Measurements from ENCODE around the gene MYMX.
A peak's percentile ranks its signal among the peaks of the same experiment; 100 is the strongest.

MYMX gene

DNA sequence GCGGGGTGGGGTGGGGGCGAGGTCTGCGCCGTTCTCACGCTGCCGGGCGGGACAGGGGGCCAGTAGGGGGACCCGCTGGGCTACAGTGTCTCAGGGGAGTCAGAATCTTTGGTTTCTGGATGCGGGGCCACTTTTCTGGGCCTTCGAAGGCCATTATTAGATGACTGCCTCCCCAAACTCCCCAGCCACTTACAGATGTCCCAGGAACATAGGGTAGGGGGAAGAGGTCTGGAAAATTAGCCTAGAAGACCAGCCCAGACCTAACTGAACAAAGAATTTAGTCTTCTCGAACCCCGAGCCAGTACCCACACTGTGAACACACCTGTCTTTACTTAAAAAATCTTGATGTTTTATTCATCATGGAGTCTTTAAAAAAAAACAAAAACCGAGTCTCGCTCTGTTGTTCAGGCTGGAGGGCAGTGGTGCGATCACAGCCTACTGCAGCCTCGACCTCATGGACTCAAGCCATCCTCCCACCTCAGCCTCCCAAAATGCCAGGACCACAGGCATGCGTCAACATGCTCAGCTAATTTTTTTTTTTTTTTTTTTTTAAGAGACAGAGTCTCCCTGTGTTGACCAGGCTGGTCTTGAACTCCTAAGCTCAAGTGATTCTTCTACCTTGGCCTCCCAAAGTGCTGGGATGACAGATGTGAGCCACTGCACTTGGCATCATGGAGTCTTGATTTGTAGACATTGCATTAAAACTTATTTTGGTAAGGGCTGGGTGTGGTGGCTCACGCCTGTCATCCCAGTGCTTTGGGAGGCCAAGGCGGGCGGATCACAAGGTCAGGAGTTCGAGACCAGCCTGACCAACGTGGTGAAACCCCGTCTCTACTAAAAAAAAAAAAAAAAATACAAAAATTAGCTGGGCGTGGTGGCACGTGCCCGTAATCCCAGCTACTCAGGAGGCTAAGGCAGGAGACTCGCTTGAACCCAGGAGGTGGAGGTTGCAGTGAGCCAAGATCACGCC, 3.4 kb downstream of the MYMX start:
- no peak for DNase-seq (ENCODE audit: low spot score)
- Mint-ChIP-seq H3K27ac (no peak overlapping the region), H3K4me3 (no peak overlapping the region), H3K27me3 (ENCODE audit: low read depth) (peaks cover 6% of the 10 kb centered on the region), H3K36me3 (ENCODE audit: low read depth) (no peaks in the 10 kb centered on the region), H3K4me1 (ENCODE audit: low read depth) (peaks cover 32% of the 10 kb centered on the region), H3K9me3 (no peaks in the 10 kb centered on the region)

GRCh38 chr6:44220913-44221290, 4.2 kb downstream of the MYMX start:
- DNase-seq (ENCODE audit: low spot score) = no peak
- Mint-ChIP-seq H3K27ac (peak overlapping the region; percentile 38), H3K9me3 (no peaks in the 10 kb centered on the region), H3K4me3 (no peak overlapping the region), H3K27me3 (ENCODE audit: low read depth) (peaks cover 6% of the 10 kb centered on the region), H3K36me3 (ENCODE audit: low read depth) (no peaks in the 10 kb centered on the region), H3K4me1 (ENCODE audit: low read depth) (peaks cover 36% of the 10 kb centered on the region)

- H3K9me3 Mint-ChIP-seq = no peaks in the 10 kb centered on the region
- H3K27me3 Mint-ChIP-seq (ENCODE audit: low read depth) = peaks cover 6% of the 10 kb centered on the region
- peak overlapping the region; percentile 12 for H3K4me3 Mint-ChIP-seq
- peaks cover 36% of the 10 kb centered on the region for H3K4me1 Mint-ChIP-seq (ENCODE audit: low read depth)
- peak; percentile 77 for DNase-seq (ENCODE audit: low spot score)
- no peaks in the 10 kb centered on the region for H3K36me3 Mint-ChIP-seq (ENCODE audit: low read depth)
- H3K27ac Mint-ChIP-seq = peak overlapping the region; percentile 38
These were observed 4.7 kb downstream of the MYMX start for GRCh38 chr6:44221291-44221960.

DNA sequence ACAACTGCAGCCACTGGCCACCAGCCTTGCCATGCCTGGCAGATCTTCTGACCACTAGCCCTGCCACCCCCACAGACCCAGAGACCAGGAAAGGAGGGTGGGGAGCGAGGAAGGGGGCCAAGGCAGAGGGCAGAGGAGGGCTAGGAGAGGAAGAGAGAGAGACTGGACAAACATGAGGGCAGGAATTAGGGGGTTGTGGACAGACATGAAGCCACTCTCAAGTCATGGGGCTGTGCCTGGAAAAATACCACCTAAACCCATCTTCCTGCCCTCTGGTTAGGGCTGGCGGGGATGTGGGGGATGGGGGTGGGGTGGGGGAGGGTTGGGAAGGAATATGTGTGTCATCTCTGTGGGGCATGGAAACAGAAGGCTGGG, 5.2 kb downstream of the MYMX start:
- DNase-seq (ENCODE audit: low spot score) = no peak
- Mint-ChIP-seq H3K4me3 (peak overlapping the region; percentile 12), H3K4me1 (ENCODE audit: low read depth) (peaks cover 36% of the 10 kb centered on the region), H3K27ac (no peak overlapping the region), H3K36me3 (ENCODE audit: low read depth) (no peaks in the 10 kb centered on the region), H3K9me3 (no peaks in the 10 kb centered on the region), H3K27me3 (ENCODE audit: low read depth) (peaks cover 6% of the 10 kb centered on the region)

GRCh38 chr6:44222486-44223318, 6.0 kb downstream of the MYMX start:
- peak overlapping the region; percentile 82 for H3K4me3 Mint-ChIP-seq
- H3K27me3 Mint-ChIP-seq (ENCODE audit: low read depth) = peaks cover 6% of the 10 kb centered on the region
- H3K27ac Mint-ChIP-seq = peak overlapping the region; percentile 77
- H3K4me1 Mint-ChIP-seq (ENCODE audit: low read depth) = peaks cover 36% of the 10 kb centered on the region
- H3K36me3 Mint-ChIP-seq (ENCODE audit: low read depth) = no peaks in the 10 kb centered on the region
- no peaks in the 10 kb centered on the region for H3K9me3 Mint-ChIP-seq
- no peak for DNase-seq (ENCODE audit: low spot score)

DNA sequence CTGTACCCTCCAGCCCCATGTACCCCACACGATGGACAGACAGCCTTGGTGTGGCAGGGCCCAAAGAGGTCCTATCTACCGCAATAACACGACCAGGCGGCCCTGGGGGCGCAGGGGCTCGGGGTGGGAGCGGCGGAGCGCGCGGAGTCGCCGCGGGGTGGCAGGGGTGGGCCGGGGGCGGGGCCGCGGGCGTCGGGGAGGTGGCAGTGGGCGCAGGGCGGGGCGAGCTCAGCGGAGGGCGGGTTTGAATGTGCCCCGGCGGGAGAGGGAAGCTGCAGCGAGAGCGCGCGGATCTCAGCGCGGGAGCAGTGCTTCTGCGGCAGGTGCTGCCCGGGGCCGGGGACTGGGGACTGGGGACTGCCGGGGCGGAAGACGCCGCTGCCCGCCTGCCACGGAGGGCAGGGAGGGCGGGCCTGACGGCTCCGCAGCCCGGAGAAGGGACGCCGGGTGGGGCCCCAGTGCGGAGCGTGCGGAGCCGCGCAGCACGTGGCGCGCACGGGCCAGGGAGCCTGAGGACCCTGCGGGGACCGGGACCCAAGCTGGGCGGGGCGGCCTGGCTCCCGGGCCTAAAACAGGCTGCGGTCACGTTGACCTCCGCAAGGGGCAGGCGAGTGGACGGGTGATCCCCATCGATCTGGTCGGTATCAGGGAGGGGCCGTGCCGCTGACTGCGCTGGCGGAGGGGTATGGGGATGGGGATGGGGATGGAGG, 6.7 kb downstream of the MYMX start, which contains the start of gene SLC29A1:
Gene SLC29A1 (plus strand): TSS at position 277 of the 710 bp plus-strand sequence. CDS start 3,719 bp downstream, outside the sequence.
- Mint-ChIP-seq H3K4me1 (ENCODE audit: low read depth) (peaks cover 31% of the 10 kb centered on the region), H3K27me3 (ENCODE audit: low read depth) (peaks cover under 1% of the 10 kb centered on the region), H3K27ac (peak within 1 kb of the TSS; percentile 77), H3K9me3 (no peaks in the 10 kb centered on the region), H3K4me3 (peak within 1 kb of the TSS; percentile 86), H3K36me3 (ENCODE audit: low read depth) (no peaks in the 10 kb centered on the region)
- peak; percentile 77 for DNase-seq (ENCODE audit: low spot score)

GRCh38 chr6:44224029-44224964, 7.6 kb downstream of the MYMX start:
- H3K27me3 Mint-ChIP-seq (ENCODE audit: low read depth) = no peaks in the 10 kb centered on the region
- H3K36me3 Mint-ChIP-seq (ENCODE audit: low read depth) = no peaks in the 10 kb centered on the region
- H3K9me3 Mint-ChIP-seq = no peaks in the 10 kb centered on the region
- H3K4me1 Mint-ChIP-seq (ENCODE audit: low read depth) = peaks cover 28% of the 10 kb centered on the region
- peak overlapping the region; percentile 86 for H3K4me3 Mint-ChIP-seq
- peak overlapping the region; percentile 60 for H3K27ac Mint-ChIP-seq
- DNase-seq (ENCODE audit: low spot score) = no peak

DNA sequence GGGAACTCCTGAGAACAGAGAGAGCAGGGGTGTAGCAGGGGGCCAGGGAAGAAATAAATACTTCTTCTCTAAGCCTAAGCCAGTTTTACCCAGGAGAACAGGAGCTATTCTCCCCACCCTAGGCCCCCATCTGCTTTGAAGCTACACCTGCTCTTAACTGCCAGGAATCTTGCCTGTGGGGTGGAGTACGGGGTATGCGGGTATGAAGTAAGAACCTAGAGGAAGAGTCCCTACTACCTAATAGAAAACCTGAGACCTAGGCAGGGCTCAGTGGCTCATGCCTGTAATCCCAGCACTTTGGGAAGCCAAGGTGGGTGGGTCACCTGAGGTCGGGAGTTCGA, 8.2 kb downstream of the MYMX start:
- H3K4me1 Mint-ChIP-seq (ENCODE audit: low read depth) = peaks cover 26% of the 10 kb centered on the region
- H3K9me3 Mint-ChIP-seq = no peaks in the 10 kb centered on the region
- H3K27ac Mint-ChIP-seq = no peak overlapping the region
- H3K27me3 Mint-ChIP-seq (ENCODE audit: low read depth) = no peaks in the 10 kb centered on the region
- H3K36me3 Mint-ChIP-seq (ENCODE audit: low read depth) = peaks cover 3% of the 10 kb centered on the region
- peak overlapping the region; percentile 86 for H3K4me3 Mint-ChIP-seq
- DNase-seq (ENCODE audit: low spot score) = no peak

DNA sequence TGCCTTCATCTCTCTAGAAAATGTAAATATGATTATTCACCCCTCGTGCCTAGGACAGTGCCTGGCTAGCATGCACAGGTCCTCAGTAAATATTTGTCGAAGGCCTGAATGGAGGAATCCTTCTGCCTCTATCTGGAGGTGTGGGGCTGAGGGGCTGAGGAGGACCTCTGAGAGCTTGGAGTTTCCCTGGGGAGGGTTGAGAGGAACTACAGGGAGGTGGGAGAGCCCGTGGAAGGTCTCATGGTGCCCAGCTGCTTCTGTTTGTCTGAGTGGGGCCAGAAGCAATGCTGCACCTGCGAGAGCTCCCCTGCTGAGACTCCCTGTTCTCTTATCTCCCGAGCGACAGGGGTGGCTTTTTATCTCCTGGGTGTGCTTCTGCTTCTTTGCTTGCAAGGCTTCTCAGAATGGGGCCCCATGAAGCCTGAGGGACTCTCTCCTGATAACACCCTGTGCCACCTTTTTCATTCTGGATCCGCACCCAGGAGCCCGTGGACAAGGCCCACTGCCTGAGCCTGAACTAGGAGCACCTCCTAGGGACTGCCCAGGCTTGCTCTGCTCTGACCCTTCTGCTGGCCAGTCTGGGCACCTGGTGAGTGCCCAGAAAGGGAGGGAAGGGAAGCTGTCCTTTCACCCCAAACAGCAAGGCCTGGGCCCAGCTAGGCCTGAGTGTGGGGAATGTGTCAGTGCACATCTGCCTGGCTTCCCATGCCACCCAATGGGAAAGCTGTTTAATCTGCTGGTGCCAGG, 9.0 kb downstream of the MYMX start:
- H3K4me3 Mint-ChIP-seq = peak overlapping the region; percentile 56

DNA sequence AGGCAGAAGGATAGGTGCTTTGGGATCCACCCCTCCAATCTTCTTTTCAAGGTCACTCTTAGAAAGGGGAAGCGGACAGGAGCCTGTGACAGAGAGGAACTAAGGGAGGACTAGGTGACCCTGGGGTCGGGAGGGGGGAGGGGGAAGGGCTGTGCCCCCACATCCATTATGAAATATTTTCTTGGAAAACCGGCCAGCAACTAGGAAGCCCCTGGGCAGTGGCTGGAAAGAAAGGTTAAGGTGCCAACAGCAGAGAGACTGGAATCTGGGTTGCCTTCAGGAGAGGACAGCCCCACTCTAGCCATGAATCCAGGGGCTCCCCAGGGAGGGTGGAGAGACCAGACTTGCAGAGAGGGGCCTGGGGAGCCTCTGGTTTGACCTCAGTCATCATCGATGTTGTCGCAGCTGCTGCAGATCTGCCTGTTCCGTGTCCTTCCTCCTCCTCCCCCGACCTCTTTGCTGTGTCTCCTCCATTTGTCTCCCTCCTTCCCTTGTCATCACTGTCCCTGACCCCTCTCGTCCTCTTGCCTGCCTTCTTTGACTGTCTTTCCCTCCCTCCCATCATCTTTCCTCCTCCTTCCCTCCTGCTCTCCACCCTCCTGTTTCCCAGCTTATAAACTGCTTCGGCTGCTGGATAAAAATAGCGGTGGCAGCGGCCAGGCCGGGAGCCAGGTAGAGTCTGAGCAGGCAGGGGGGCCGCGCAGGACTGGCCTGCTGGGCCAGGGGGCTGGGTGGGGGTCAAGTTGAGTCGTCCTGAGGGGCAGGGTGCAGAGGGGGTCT, 9.8 kb downstream of the MYMX start:
- no peaks in the 10 kb centered on the region for H3K27me3 Mint-ChIP-seq (ENCODE audit: low read depth)
- no peak overlapping the region for H3K4me3 Mint-ChIP-seq
- H3K27ac Mint-ChIP-seq = no peak overlapping the region
- H3K9me3 Mint-ChIP-seq = no peaks in the 10 kb centered on the region
- no peak for DNase-seq (ENCODE audit: low spot score)
- peaks cover 23% of the 10 kb centered on the region for H3K4me1 Mint-ChIP-seq (ENCODE audit: low read depth)
- H3K36me3 Mint-ChIP-seq (ENCODE audit: low read depth) = peaks cover 11% of the 10 kb centered on the region

More for the DNA sequence above, 9.0 kb downstream of the MYMX start:
- Mint-ChIP-seq H3K9me3 (no peaks in the 10 kb centered on the region), H3K4me1 (ENCODE audit: low read depth) (peaks cover 26% of the 10 kb centered on the region), H3K36me3 (ENCODE audit: low read depth) (peaks cover 5% of the 10 kb centered on the region), H3K27ac (no peak overlapping the region), H3K27me3 (ENCODE audit: low read depth) (no peaks in the 10 kb centered on the region)
- DNase-seq (ENCODE audit: low spot score) = no peak

- peaks cover 11% of the 10 kb centered on the region for H3K36me3 Mint-ChIP-seq (ENCODE audit: low read depth)
- DNase-seq (ENCODE audit: low spot score) = no peak
- H3K4me3 Mint-ChIP-seq = no peak overlapping the region
- peaks cover 20% of the 10 kb centered on the region for H3K4me1 Mint-ChIP-seq (ENCODE audit: low read depth)
- H3K27ac Mint-ChIP-seq = no peak overlapping the region
- no peaks in the 10 kb centered on the region for H3K27me3 Mint-ChIP-seq (ENCODE audit: low read depth)
- H3K9me3 Mint-ChIP-seq = no peaks in the 10 kb centered on the region
These were observed 10.5 kb downstream of the MYMX start for GRCh38 chr6:44227148-44227793.

Data from T-helper 2 cell treated with Interferon-gamma antibody and Interleukin-4, amounts not matched to agents 5 μg/mL and 100 μg/mL, for 36 hours (primary cell).